ENCODE results near the gene NDUFS8. TPM values are rescaled to one million over a fixed set of nuclear protein-coding genes. Genes with fewer than 3 reads are reported as not detected.

Gene NDUFS8
- total RNA-seq, 1 donor from 2014 or later: 126 TPM

DNA sequence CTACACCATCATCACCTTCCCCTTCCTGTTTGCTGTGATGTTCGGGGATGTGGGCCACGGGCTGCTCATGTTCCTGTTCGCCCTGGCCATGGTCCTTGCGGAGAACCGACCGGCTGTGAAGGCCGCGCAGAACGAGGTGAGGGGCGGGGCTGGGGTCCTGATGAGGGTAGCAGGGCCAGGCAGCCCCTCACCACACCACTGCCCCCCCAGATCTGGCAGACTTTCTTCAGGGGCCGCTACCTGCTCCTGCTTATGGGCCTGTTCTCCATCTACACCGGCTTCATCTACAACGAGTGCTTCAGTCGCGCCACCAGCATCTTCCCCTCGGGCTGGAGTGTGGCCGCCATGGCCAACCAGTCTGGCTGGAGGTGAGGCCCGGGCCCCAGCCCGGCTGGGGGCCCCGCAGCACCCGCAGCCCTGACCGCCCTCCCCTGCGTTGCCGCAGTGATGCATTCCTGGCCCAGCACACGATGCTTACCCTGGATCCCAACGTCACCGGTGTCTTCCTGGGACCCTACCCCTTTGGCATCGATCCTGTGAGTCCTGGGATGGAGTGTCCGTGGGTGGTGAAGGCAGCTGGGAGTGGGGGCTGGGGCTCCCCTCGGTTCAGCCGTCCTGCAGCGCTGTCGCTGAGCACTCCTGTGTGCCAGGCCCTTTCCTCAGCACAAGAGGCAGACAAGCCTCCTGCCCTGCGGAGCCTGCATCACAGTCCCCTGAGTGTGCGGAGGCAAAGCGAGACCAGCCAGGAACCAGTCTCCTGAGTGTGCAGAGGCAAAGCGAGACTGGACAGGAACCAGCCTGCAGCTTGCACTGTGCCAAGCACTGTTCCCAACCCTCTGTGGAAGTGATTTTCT lies 17.2 kb downstream of the NDUFS8 start:
- intact Hi-C loops (cut with micrococcal nuclease): no loop called here

DNA sequence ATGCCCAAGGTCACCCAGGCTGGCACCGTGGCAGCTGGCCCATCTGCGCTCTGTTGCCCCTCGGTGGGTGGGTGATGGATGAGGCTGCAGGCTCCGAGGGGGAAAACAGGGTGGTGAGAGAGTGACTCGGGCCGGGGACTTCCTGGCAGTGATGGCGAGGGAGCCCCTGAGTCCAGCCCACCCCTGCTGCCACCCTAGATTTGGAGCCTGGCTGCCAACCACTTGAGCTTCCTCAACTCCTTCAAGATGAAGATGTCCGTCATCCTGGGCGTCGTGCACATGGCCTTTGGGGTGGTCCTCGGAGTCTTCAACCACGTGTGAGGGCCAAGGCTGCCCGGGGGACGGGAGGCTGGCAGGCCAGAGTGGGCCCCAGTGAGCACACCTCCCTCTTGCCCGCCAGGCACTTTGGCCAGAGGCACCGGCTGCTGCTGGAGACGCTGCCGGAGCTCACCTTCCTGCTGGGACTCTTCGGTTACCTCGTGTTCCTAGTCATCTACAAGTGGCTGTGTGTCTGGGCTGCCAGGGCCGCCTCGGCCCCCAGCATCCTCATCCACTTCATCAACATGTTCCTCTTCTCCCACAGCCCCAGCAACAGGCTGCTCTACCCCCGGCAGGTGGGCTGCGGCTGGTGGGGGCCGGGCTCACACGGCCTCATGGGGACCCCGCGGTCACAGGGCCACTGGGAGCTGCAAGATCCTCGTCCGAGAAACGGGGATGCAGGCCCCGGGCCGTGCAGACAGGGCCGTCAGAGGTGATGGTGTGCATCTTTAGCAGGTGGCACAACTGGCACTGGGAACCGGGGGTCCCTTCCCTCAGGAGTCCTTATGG lies 18.4 kb downstream of the NDUFS8 start:
- intact Hi-C loops (cut with micrococcal nuclease): no loop called here

DNA sequence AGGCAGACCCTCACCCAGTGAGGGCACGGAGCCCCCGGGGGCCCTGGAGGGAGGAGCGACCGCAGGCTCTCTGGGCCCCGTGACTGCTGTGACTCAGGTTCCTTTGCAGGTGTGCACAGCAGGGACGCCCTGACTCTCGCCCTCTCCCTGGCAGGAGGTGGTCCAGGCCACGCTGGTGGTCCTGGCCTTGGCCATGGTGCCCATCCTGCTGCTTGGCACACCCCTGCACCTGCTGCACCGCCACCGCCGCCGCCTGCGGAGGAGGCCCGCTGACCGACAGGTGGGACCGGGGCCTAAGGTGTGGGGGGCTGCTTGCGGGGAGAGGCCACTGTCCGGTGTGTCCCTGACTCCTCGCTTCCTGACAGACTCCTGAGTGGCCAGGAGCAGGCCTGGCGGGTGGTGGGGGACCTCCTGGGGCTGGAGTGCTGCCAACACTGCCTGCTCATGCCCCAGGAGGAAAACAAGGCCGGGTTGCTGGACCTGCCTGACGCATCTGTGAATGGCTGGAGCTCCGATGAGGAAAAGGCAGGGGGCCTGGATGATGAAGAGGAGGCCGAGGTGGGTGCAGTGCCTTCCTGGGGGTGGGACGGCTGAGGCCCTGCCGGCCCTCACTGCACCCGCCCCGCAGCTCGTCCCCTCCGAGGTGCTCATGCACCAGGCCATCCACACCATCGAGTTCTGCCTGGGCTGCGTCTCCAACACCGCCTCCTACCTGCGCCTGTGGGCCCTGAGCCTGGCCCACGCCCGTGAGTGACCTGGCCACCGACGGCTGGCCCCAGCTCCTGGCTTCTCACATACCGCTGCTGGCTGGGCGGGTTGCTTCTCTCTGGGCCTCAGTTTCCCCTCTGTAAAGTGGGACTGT lies 19.3 kb downstream of the NDUFS8 start:
- intact Hi-C loops (cut with micrococcal nuclease): no loop called here

DNA sequence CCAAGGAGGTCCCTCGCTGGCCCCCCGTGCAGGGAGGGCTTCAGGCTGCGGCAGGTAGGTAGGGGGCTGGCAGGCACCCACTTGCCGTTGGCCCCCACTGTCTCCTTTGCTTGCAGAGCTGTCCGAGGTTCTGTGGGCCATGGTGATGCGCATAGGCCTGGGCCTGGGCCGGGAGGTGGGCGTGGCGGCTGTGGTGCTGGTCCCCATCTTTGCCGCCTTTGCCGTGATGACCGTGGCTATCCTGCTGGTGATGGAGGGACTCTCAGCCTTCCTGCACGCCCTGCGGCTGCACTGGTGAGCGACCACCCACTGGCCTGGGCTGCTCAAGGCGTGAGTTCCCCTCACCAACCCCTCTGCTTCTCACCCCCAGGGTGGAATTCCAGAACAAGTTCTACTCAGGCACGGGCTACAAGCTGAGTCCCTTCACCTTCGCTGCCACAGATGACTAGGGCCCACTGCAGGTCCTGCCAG lies 19.9 kb downstream of the NDUFS8 start:
- intact Hi-C loops (cut with micrococcal nuclease): no loop called here

DNA sequence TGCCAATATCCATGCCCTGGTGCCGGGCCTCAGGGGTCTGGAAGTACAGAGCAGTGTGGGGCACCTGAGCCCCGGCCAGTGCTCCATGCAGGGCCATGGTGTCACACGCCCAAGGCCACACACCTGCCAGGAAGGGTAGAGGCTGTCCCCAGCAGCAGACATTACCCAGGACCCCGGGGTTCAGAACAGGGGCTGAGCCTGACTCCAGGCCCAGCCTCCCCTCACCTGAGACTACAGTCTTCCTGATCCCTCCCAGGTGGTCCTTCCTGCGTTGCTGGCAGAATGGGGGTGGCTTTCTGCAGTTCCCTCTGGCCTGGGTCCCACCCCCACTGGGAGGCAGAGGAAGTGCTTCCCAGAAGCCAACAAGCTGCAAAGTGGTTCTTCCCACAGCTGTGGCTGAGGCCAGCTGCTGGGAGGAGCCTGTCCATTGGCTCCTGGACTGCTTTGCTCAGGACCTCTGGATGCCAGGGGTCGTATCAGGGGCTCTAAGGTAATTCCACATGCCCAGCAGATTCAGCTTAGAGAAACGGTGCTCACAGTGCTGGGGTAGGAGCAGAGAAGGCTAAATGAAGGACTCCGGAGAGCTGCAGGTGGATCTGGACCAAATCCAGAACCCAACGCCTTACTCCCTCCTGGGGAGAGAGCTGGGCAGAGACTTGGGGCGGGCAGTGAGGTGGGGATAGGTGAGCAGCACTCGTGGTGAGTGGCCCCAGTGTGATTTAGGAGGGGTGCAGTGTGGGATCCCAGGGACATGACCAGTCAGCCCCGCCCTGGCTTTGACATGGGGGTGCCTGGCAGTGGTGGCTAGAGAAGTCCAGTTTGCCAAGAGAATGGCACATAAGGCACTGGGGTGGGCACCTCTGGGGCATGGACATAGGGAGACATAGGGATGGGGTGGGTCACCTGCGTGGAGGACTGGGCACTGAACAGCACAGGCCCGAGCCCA lies 21.0 kb downstream of the NDUFS8 start:
- intact Hi-C loops (cut with micrococcal nuclease): no loop called here

DNA sequence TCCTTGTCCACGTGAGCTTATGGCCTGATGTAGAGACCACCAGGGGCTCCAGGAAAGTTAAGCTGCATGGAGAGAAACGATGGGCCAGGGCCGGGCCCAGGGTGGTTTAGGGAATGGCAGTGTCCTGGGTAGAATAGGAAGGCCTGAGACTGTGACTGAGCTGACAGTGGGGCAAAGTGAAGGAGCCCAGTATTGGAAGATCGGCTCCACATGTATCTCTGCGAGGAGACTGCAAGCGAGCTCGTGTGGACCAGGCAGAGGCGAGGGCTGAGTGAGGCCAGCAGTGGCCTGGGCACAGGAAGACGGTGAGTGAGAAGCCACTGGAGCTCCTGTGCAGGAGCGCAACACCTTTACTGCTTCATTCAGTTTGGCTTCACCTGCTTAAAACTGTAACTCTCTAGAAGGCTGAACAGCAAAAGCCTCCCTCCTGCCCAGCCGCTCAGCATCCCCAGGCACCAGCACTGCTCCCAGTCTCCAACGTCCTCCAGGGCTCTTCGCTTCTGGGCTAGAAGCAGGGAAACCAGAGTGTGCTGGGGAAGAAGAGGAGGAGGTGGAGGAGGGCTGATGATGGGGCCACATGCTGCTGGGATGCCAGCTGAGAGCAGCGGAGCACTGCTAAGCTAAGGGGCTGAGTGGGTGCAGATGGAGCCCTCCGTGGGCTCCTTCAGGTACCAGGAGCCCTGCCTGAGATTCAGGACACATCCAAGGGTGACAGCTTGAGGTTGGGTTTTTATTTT lies 21.8 kb downstream of the NDUFS8 start:
- intact Hi-C loops (cut with micrococcal nuclease): no loop called here

DNA sequence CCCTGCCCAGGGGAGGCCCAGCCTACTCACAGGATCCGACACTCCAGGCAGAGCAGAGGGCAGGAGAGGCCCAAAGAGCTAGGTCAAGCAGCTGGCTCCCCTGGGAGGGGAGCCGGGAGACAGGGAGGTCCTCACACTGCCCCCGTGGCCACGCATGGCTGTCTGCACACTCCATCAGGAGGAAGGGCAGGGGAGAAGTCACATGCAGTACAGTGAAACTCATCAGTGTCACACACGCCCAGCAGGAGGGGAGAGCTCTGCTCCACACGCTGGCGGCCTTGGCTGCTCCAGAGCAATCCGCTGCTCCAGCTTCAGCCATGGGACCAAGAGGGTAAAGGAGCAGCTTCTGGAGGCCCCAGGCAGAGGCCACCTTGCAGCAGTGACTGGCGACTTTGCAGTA lies 22.6 kb downstream of the NDUFS8 start:
- intact Hi-C loops (cut with micrococcal nuclease): no loop called here

DNA sequence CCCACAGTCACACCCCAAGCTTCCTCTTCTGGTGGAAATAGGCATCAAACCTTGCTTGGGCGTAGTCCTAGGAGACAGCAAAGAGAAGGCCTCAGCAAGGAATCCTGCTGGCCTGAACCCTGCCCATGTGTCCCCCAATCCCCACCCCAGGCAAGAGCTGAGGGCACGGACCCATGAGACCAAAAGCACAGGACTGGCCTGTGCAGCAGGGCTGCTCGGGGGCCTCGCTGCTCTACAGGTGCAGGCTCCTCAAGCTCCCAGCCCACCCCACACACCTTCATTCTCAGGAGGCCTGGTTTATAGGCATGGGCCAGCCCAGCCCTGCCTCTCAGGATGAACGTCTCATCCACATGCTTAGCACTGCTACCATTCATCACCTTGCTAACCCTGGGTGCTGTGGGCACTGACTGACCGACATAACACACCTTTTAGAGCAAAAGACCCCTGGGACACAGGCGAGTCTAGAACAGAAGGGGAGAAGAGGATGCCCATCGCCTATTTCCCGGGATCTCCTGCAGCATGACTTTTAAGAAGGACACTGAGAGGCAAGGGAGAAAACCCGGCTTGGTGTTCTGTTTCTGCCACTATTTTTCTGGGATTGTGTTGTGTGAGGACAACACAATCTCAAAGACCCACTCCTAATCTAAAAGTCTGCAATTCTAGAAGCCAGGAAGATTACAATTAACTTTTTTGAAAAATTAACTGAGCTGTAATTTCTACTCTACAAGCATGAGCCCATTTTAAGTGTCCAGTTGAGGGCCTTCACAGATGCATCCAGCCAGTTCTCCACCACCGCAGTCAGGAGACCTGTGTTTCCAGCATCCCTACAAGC lies 23.7 kb downstream of the NDUFS8 start:
- intact Hi-C loops (cut with micrococcal nuclease): no loop called here

DNA sequence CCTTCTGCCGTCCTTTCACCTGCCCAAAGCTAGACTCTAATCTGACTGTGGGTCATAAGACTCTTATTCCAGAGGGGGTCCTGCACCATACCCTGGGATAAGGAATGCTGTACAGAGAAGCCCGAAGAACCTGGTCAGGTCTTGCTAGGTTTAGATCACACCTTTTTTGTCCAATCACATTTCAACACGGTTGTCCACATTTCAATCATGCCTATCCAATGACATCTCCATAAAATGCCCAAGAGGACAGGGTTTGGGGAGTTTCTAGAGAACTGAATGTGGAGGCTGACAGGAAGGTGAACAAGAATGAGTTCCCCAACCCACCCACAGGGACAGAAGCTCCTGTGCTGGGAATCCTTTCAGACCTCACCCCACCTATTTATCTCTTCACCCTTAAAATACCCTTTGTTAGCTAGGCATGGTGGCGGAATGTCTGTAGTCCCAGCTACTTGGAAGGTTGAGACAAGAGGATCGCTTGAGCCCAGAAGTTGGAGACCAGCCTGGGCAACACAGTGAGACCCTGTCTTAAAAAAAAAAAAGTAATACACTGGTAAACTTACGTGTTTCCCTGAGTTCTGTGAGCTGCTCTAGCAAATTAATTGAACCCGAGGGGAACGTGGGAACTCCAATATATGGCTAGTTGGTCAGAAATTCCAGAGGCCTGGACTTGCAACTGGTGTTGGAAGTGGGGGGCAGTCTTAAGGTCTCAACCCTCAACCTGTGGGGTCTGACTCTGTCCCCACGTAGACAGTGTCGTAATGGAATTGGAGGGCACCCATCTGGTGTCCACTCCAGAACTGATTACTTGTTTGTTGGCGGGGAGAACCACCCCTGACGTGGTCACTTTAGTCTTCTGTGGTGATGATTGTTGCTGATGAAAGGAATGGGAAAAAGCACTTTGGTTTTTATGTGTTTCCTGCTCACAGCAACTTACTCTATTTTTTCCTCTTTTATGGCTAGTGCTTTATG lies 26.1 kb downstream of the NDUFS8 start:
- intact Hi-C loops (cut with micrococcal nuclease): no loop called here

DNA sequence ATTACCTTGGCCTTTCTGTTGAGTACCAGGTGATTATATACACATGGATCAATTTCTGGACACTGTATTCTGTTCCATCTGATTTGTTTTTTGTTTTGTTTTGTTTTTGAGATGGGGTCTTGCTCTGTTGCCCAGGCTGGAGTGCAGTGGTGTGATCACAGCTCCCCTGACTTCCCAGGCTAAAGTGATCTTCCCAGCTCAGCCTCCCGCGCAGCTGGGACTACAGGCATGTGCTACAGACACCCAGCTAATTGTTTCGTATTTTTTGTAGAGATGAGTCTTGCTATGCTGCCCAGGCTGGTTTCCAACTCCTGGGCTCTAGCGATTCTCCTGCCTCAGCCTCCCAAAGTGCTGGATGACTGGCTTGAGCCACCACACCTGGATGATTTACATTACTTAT lies 27.3 kb downstream of the NDUFS8 start:
- intact Hi-C loops (cut with micrococcal nuclease): no loop called here

DNA sequence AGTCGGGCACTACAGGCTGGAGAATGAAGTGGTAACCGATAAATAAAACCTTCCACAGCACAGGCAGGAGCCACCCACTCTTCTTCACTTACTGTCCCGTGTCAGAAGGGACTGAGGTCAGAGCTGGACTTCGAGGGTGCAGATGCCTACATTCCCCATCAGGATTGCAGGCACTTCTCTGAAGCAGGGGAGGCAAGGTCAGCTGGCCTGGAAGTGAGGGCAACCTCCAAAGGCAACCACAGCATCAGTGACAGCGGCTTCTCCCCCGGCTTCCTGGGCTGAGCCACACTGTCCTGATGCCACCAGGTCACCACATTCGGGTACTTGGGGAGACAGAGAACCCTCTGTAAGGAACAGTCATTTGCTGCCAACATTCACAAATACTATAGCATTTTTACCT lies 31.0 kb downstream of the NDUFS8 start:
- intact Hi-C loops (cut with micrococcal nuclease): no loop called here

DNA sequence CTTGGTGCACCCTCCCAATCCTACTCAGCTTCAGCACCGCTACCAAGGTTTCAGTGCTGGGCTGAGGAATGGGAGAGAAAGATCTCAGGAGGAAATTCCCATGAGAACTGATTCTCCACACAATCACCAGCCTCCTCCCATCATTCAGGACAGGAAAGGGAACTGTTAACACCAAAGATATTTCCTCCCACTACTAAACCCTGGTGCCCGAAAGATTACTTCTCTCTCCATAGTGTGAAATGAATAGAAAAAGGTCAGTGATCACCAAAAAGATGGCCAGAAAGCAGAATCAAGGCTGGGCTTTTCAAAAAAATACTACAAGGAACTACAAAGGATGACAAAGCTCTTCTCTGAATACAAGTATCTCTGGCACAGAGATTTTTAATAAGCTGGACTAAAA lies 34.4 kb downstream of the NDUFS8 start:
- intact Hi-C loops (cut with micrococcal nuclease): no loop called here

DNA sequence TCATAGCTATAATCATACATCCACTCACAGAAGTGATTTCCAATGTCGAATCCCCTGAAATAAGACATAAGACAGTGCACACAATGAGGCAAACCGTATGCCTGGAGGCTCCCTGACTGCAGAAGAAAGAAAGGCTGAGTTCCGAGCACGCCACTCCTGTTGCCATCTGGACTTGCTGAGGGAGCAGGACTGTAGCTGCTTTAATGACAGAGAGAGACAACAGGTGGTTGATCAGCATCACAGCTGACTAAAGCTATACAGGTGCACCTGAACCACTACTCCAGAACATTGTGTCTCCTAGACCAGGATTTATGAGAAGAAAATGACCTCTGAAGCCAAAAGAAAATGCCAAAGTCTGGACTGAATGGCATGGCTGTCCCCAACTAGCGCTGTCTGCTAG lies 35.4 kb downstream of the NDUFS8 start:
- intact Hi-C loops (cut with micrococcal nuclease): no loop called here

DNA sequence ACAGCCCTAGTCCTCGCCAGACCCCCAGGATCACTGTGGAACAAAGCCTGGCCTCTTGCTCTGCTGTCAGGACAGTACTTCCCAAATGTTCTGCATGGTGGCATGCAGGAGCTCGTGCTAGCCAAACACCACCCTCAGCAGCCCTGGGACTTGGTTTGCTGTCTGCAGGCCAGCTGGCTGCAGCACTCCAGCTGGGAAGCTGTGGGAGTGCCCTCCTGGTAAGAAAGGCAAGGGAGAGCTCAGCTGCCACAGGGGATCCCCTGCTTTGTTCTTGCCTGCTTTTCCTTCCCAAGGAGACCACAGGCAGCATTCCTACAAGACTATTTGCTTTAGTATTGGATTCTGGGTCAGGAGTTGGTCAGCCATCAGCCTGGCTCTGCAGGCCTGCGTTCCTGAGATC lies 36.3 kb downstream of the NDUFS8 start:
- intact Hi-C loops (cut with micrococcal nuclease): no loop called here

DNA sequence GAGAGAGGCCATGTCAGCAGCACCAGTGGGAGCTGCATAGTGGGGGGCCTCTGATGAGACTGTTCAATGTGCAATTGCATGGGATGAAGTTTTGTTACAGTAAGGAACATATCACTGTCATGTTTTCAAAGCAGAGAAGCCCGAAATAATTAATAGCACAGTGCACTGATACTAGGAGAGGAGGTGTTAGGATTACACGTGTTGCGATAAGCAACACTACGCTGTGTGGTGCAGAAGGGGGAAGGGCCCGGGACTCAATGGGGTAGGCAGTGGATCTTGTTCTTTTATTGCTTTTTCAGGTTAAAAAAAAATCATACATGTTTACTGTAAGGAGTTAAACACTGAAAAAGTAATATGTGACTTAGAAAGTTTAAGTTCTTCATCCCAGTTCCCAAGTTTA lies 37.5 kb downstream of the NDUFS8 start:
- intact Hi-C loops (cut with micrococcal nuclease): no loop called here

DNA sequence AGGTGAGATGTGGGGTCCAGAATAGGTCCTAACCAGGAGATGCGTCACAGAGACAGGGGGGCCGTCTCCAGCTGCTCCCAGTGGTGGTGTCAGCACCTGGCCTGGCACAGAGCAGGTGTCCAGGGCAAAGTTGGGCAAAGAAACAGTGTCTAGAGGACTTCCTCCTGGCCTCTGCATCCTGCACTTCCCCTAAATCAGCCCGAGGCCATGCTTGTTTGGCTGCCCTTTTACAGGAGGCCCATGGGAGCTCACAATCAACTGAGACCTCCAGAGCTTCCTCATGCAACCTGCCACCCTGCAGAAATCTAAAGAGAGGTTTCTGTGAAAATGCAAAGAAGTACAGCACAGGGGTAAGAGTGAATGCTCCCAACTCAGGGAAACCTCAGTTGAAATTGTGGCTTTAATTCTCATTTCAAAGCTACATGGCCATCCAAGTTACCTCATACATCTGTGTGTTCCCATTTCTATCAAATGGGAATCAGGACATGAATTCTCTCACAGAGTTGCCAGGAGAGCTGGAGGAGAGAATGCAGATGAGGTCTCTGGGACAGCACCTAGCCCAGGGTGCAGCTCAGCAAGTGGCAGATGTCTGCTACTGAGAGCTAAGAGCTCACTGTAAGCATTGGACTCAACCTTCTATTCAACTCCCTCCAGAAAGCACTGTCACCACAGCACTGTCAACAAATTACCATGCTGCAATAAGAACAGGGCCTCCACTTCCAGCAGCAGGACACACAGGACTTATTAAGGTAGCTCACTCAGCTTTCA lies 41.0 kb downstream of the NDUFS8 start:
- intact Hi-C loops (cut with micrococcal nuclease): no loop called here

Measured in T-helper 1 cell treated with Interleukin-12 subunit alpha and Interleukin-12 subunit beta and Interleukin-4 antibody, amounts not matched to agents 30 ng/mL and 1 ng/mL, for 36 hours (primary cell).